Measurements from ENCODE around the gene DACT2.
"Not testable (repeated sequence)": the region's sequence is repeated elsewhere in the genome, so short reads cannot be mapped to it uniquely, and the experiment has no call there.

DACT2 gene

DNA sequence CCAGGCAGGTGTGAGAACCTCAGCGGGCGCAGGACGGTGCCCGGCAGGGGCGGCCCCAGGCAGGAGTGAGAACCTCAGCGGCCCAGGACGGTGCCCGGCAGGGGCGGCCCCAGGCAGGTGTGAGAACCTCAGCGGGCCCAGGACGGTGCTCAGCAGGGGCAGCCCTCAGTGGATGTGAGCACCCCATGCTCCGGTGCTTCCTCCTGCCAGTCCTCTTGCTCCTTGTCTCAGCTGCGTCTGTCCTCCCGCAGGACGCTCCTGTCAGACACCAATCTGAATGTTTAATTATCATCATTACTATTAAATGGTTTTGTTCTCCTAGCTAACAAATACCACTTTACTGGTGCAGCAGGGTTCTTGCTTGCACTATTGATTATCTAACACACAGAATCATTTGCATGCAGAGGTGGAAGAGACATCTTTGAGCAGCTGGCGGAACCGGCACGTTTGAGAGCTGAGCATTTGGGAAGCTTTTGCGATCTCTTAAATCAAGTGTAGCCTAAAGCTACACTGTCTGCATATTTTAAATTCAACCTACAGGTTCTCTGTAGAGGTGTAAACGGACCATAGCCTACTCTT lies 39.4 kb upstream of the DACT2 start:
- no peak for DNase-seq (ENCODE audit: low spot score)
- TF ChIP-seq, protein P1, sequence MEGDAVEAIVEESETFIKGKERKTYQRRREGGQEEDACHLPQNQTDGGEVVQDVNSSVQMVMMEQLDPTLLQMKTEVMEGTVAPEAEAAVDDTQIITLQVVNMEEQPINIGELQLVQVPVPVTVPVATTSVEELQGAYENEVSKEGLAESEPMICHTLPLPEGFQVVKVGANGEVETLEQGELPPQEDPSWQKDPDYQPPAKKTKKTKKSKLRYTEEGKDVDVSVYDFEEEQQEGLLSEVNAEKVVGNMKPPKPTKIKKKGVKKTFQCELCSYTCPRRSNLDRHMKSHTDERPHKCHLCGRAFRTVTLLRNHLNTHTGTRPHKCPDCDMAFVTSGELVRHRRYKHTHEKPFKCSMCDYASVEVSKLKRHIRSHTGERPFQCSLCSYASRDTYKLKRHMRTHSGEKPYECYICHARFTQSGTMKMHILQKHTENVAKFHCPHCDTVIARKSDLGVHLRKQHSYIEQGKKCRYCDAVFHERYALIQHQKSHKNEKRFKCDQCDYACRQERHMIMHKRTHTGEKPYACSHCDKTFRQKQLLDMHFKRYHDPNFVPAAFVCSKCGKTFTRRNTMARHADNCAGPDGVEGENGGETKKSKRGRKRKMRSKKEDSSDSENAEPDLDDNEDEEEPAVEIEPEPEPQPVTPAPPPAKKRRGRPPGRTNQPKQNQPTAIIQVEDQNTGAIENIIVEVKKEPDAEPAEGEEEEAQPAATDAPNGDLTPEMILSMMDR (conservative IDR thresholded peaks at IDR 0.05; ENCODE audit: low read depth), result no peak
- ChIA-PET CTCF (no interaction called here), POLR2A (ENCODE audit: low non-redundant PET) (no interaction called here)
- no peak overlapping the region for H3K27ac ChIP-seq

DNA sequence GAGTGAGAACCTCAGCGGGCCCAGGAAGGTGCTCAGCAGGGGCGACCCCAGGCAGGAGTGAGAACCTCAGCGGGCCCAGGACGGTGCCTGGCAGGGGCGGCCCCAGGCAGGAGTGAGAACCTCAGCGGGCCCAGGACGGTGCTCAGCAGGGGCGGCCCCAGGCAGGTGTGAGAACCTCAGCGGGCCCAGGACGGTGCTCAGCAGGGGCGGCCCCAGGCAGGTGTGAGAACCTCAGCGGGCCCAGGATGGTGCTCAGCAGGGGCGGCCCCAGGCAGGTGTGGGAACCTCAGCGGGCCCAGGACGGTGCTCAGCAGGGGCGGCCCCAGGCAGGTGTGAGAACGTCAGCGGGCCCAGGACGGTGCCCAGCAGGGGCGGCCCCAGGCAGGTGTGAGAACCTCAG lies 37.3 kb upstream of the DACT2 start:
- CTCF ChIA-PET; H3K27ac ChIP-seq; POLR2A ChIA-PET (ENCODE audit: low non-redundant PET); DNase-seq (ENCODE audit: low spot score): not testable (repeated sequence)

DNA sequence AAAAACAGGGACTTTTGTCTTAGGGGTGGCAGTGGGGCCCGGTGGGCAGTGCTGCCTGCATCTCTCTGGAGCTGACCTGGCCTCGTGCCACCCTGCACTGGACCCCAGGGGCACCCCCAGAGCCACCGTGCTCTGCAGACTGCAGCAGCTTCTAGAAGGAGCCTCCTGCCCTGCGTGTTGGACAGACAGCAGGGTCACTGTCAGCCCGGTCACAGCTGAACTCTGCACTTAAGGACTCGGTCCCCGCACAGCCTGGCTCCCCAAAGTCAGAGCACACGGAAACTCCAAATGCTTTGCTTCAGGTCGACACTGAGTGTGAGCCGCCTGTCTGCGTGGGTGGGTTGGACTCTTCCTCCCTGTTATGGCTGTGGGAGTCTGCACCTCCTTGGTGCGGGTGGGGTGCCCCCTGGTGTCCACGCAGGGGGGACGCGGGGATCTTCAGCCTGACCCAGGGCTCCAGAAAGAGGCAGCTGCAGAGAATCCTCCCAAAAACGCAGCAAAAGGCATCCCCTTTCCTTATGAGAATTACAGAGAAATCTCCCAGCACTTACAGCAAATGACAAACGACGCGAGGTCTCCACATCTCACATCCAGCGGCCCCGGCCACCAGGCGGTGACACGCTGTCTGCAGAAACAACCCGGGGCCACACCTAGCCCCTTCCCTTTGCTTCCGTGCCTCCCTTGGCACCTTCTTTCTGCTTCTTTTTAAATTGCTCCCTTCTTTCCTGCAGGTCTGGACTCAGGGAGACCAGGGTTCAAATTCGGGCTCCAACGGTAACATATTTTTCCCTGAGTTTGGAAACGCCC lies 36.3 kb upstream of the DACT2 start:
- CTCF ChIA-PET, result interaction anchor here (0.5 to 0.7 kb wide), 10 partner anchors 41 to 1836 kb away, joined by 3 to 5 read pairs (median 3); no protein-coding TSS in a partner anchor
- TF ChIP-seq, protein P1 (conservative IDR thresholded peaks at IDR 0.05; ENCODE audit: low read depth), result peak; percentile 44
- DNase-seq (ENCODE audit: low spot score), result peak; percentile 62
- POLR2A ChIA-PET (ENCODE audit: low non-redundant PET), result no interaction called here
- no peak overlapping the region for H3K27ac ChIP-seq

DNA sequence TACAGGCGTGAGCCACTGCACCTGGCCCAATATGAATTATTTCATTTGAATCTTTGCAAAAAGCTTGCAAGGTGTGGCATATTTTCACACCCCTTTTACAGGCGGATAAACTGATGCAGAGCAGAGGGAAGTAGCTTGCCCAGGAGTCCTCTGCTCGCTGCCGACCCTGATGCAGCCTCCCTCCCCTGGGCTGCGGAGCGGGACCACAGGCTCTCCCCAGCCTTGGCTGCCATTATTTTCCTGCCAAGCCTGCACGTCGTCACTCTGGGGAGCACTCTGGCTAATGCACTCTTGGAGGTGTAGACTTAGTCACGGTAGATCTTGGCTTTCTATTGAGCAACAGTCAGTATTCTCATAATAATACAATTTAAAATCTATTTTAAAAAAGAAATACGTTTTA lies 34.8 kb upstream of the DACT2 start:
- POLR2A ChIA-PET (ENCODE audit: low non-redundant PET), result no interaction called here
- TF ChIP-seq, protein P1 (conservative IDR thresholded peaks at IDR 0.05; ENCODE audit: low read depth), result no peak

DNA sequence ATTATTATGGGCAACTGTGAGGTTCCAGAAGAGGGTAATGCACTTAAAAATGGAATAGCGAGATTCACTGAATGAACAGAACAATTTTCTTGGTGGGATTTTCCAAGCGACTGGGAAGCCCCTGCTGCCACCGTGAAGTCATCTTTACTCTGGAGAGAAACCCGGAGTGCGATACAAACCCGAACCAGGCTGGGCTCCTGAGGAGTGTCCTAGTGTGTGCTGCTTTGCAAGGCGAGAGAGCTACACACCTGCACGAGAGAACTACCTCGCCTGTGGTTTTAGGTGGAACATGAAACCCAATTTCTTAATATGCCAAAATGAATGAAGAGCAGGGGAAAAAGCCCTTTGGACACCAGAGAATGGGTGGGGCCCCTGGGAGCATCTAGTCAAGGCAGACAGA lies 33.5 kb upstream of the DACT2 start:
- TF ChIP-seq, protein P1 (conservative IDR thresholded peaks at IDR 0.05; ENCODE audit: low read depth), result no peak
- ChIA-PET POLR2A (ENCODE audit: low non-redundant PET) (no interaction called here), CTCF (no interaction called here)
- no peak overlapping the region for H3K27ac ChIP-seq
- DNase-seq (ENCODE audit: low spot score), result no peak

More for the DNA sequence above, 34.8 kb upstream of the DACT2 start:
- CTCF ChIA-PET, result interaction anchor here (0.8 kb wide), 1 partner anchor 17 kb away, joined by 3 read pairs; no protein-coding TSS in a partner anchor
- DNase-seq (ENCODE audit: low spot score), result no peak
- H3K27ac ChIP-seq, result no peak overlapping the region

DNA sequence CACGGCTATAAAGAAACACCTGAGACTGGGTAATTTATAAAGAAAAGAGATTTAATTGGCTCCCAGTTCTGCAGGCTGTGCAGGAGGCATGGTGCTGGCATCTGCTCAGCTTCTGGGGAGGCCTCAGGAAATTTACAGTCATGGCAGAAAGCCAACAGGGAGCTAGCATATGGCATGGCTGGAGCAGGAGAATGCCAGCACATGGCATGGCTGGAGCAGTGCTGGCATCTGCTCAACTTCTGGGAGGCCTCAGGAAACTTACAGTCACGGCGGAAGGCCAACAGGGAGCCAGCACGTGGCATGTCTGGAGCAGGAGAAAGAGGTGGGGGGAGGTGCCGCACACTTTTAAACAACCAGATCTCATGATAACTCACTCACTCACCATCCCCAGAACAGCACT lies 32.5 kb upstream of the DACT2 start:
- no peak for DNase-seq (ENCODE audit: low spot score)

More for the DNA sequence above, 32.5 kb upstream of the DACT2 start:
- CTCF ChIA-PET, result no interaction called here
- TF ChIP-seq, protein P1 (conservative IDR thresholded peaks at IDR 0.05; ENCODE audit: low read depth), result no peak
- POLR2A ChIA-PET (ENCODE audit: low non-redundant PET), result no interaction called here
- no peak overlapping the region for H3K27ac ChIP-seq
